H9 (cell line): ENCODE data around the gene FGD6. TPM values are rescaled to one million over a fixed set of nuclear protein-coding genes. Genes with fewer than 3 reads are reported as not detected.
A peak's percentile ranks its signal among the peaks of the same experiment; 100 is the strongest.

Source experiments
- DNase-seq: peaks from one replicate; pipeline ENCODE4 v3.0.0-alpha.2; 2017
- H2AFZ ChIP-seq: one replicate; pipeline ENCODE4 v1.6.1; 2013; ENCODE audit warnings: mild to moderate bottlenecking, low read length, control low read depth, moderate library complexity
- H2AK5ac ChIP-seq: 2 replicates; pipeline ENCODE4 v1.6.1; 2013; ENCODE audit warnings: low read length, control low read depth, mixed read lengths; ENCODE audit not compliant: insufficient read length
- H2BK120ac ChIP-seq: one replicate; pipeline ENCODE4 v1.6.1; 2013; ENCODE audit warnings: low read depth, mild to moderate bottlenecking, low read length, control low read depth, inconsistent platforms; ENCODE audit not compliant: poor library complexity, severe bottlenecking
- H2BK12ac ChIP-seq: 2 replicates; pipeline ENCODE4 v1.6.1; 2013; ENCODE audit warnings: low read length, control low read depth, mixed read lengths, low read depth; ENCODE audit not compliant: insufficient read length
- H2BK15ac ChIP-seq: 2 replicates; pipeline ENCODE4 v1.6.1; 2013; ENCODE audit warnings: low read depth, low read length, control low read depth
- H2BK20ac ChIP-seq: one replicate; pipeline ENCODE4 v1.6.1; 2013; ENCODE audit warnings: low read depth, mild to moderate bottlenecking, low read length, control low read depth, inconsistent platforms; ENCODE audit not compliant: poor library complexity, severe bottlenecking
- H2BK5ac ChIP-seq: 2 replicates; pipeline ENCODE4 v1.6.1; 2013; ENCODE audit warnings: low read length, control low read depth, mixed read lengths; ENCODE audit not compliant: insufficient read length
- H3K14ac ChIP-seq: 2 replicates; pipeline ENCODE4 v1.6.1; 2013; ENCODE audit warnings: low read length, control low read depth; ENCODE audit not compliant: insufficient read depth
- H3K18ac ChIP-seq: 2 replicates; pipeline ENCODE4 v1.6.1; 2013; ENCODE audit warnings: low read depth, mild to moderate bottlenecking, mixed read lengths, low read length, control low read depth; ENCODE audit not compliant: insufficient read length
- H3K23ac ChIP-seq: 2 replicates; pipeline ENCODE4 v1.6.1; 2013; ENCODE audit warnings: low read length, control low read depth, mixed read lengths, low read depth; ENCODE audit not compliant: insufficient read length
- H3K23me2 ChIP-seq: 2 replicates; pipeline ENCODE4 v1.6.1; 2013; ENCODE audit warnings: low read depth, mild to moderate bottlenecking, mixed read lengths, low read length, control low read depth; ENCODE audit not compliant: insufficient read length, poor library complexity, severe bottlenecking
- H3K27ac ChIP-seq: 2 replicates; pipeline ENCODE4 v1.5.1; 2013; ENCODE audit warnings: low read length, control low read depth, mixed read lengths, low read depth; ENCODE audit not compliant: insufficient read length
- H3K27me3 ChIP-seq: 2 replicates; pipeline ENCODE4 v1.6.1; 2013; ENCODE audit warnings: low read length, control low read depth, inconsistent platforms; ENCODE audit not compliant: insufficient read depth
- H3K4ac ChIP-seq: 2 replicates; pipeline ENCODE4 v1.6.1; 2013; ENCODE audit warnings: low read depth, mild to moderate bottlenecking, control low read depth, inconsistent platforms, low read length, moderate library complexity
- H3K4me1 ChIP-seq: 2 replicates; pipeline ENCODE4 v1.6.1; 2013; ENCODE audit warnings: low read length, control low read depth, inconsistent platforms; ENCODE audit not compliant: insufficient read depth
- H3K4me2 ChIP-seq: 2 replicates; pipeline ENCODE4 v1.6.1; 2013; ENCODE audit warnings: low read length, control low read depth, mixed read lengths; ENCODE audit not compliant: insufficient read length, insufficient read depth
- H3K56ac ChIP-seq: 2 replicates; pipeline ENCODE4 v1.6.1; 2013; ENCODE audit warnings: low read depth, mild to moderate bottlenecking, mixed read lengths, low read length, control low read depth; ENCODE audit not compliant: insufficient read length
- H3K79me1 ChIP-seq: 2 replicates; pipeline ENCODE4 v1.6.1; 2013; ENCODE audit warnings: low read depth, mild to moderate bottlenecking, moderate library complexity, low read length, control low read depth, inconsistent platforms; ENCODE audit not compliant: insufficient read depth, poor library complexity, severe bottlenecking
- H3K79me2 ChIP-seq: 2 replicates; pipeline ENCODE4 v1.6.1; 2013; ENCODE audit warnings: low read length, control low read depth, inconsistent platforms; ENCODE audit not compliant: insufficient read depth
- H3K9ac ChIP-seq: 2 replicates; pipeline ENCODE4 v1.6.1; 2013; ENCODE audit warnings: low read length, control low read depth, mixed read lengths; ENCODE audit not compliant: insufficient read length; ENCODE audit errors: extremely low read depth
- H3K9me3 ChIP-seq: one replicate; pipeline ENCODE4 v1.6.1; 2013; ENCODE audit warnings: low read depth, low read length, inconsistent platforms; ENCODE audit not compliant: control insufficient read depth
- H3T11ph ChIP-seq: one replicate; pipeline ENCODE4 v1.6.1; 2013; ENCODE audit warnings: mild to moderate bottlenecking, low read length, control low read depth, inconsistent platforms
- H4K20me1 ChIP-seq: one replicate; pipeline ENCODE4 v1.6.1; 2013; ENCODE audit not compliant: control insufficient read depth, insufficient read length, insufficient read depth
- H4K5ac ChIP-seq: 2 replicates; pipeline ENCODE4 v1.6.1; 2013; ENCODE audit warnings: low read depth, mild to moderate bottlenecking, mixed read lengths, low read length, control low read depth; ENCODE audit not compliant: insufficient read length
- H4K8ac ChIP-seq: replicated peaks from 2 replicates; pipeline ENCODE4 v1.6.1; 2013; ENCODE audit warnings: low read length, control low read depth, mixed read lengths, low read depth; ENCODE audit not compliant: insufficient read length
- H4K91ac ChIP-seq: 2 replicates; pipeline ENCODE4 v1.6.1; 2013; ENCODE audit warnings: low read depth, mild to moderate bottlenecking, moderate library complexity, mixed read lengths, low read length, control low read depth; ENCODE audit not compliant: insufficient read length
- H3K27ac Mint-ChIP-seq, 3 experiments: 2 replicates in 2 of 3; 3 replicates in 1 of 3; pipeline ENCODE4 v1.8.0; 2020 to 2021; ENCODE audit warnings: mixed read lengths in 3 of 3, mild to moderate bottlenecking in 1 of 3, moderate library complexity in 1 of 3
- H3K27me3 Mint-ChIP-seq: 2 replicates; pipeline ENCODE4 v1.8.0; 2021; ENCODE audit warnings: low read depth, mild to moderate bottlenecking, moderate library complexity, mixed read lengths
- H3K36me3 Mint-ChIP-seq, 3 experiments: 2 replicates in 2 of 3; 3 replicates in 1 of 3; pipeline ENCODE4 v1.8.0; 2020 to 2021; ENCODE audit warnings: low read depth in 3 of 3, mixed read lengths in 3 of 3; ENCODE audit not compliant: insufficient read depth in 1 of 3
- H3K4me1 Mint-ChIP-seq, 2 experiments: 2 replicates each; pipeline ENCODE4 v1.8.0; 2020; ENCODE audit warnings: mixed read lengths in 2 of 2
- H3K4me3 Mint-ChIP-seq, 2 experiments: 2 replicates in 1 of 2; 3 replicates in 1 of 2; pipeline ENCODE4 v1.8.0; 2020 to 2021; ENCODE audit warnings: mild to moderate bottlenecking in 2 of 2, mixed read lengths in 2 of 2, moderate library complexity in 1 of 2
- H3K9me3 Mint-ChIP-seq, 2 experiments: 2 replicates in 1 of 2; 3 replicates in 1 of 2; pipeline ENCODE4 v1.8.0; 2020; ENCODE audit warnings: mild to moderate bottlenecking in 2 of 2, mixed read lengths in 2 of 2, moderate library complexity in 1 of 2
- WGBS: extraction: QIAGEN DNeasy Blood & Tissue Kit; methylation state at CpG from one replicate; pipeline ENCODE4 v1.1.7; 2013; ENCODE audit warnings: missing lambda C conversion rate, low lambda C conversion rate, mixed read lengths; ENCODE audit not compliant: insufficient read length; ENCODE audit errors: extremely low coverage; 5-methylcytosine and 5-hydroxymethylcytosine counted together
- total RNA-seq: library from RNA; stranded (reverse); gene quantifications from 2 replicates; pipeline ENCODE4 v1.2.1, GENCODE V29; 2021
- TF ChIP-seq, protein P1 (sequence below): fragments of 200-600 bp; sonication (generic); conservative IDR thresholded peaks from 3 replicates; pipeline ENCODE4 v1.8.0; 2021; ENCODE audit warnings: antibody characterized with exemption, mild to moderate bottlenecking

The FGD6 gene
- total RNA-seq, 1 experiment from 2014 or later: 39.5 TPM

DNA sequence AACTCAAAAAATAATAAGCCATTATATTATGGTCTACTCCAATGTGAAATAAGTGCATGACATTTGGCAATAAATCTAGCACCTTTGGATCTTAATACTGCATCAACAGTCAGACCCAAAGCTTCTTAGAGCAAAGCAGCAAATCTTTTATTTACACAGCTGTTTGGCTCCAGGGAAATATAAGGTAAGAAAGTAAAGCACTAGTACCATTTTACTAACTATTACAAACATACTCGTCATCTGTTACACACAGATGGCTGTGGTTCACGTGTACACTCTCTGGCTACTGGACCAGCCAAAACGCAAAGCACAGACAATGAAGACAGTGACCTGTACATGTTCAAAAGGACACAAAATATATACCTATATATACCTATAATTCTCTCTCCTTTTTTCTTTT is 2.8 kb downstream of the FGD6 start:
- no peak overlapping the region for H2AFZ ChIP-seq
- peaks cover 20% of the 10 kb centered on the region; the same call in 1 of the 2 replicates for H3K79me2 ChIP-seq
- no peak overlapping the region for H4K5ac ChIP-seq
- no peak overlapping the region for H3K9ac ChIP-seq
- H2BK15ac ChIP-seq: no peak overlapping the region
- H3K4me1 Mint-ChIP-seq: peaks cover 47 to 48% of the 10 kb centered on the region in 2 experiments
- H3K4me2 ChIP-seq: no peak overlapping the region
- no peak overlapping the region for H2BK12ac ChIP-seq
- H3K18ac ChIP-seq: no peak overlapping the region
- no peak overlapping the region for H2BK120ac ChIP-seq
- H4K8ac ChIP-seq: no peak overlapping the region
- H3K14ac ChIP-seq: no peak overlapping the region
- H3K4me3 Mint-ChIP-seq: peak overlapping the region in 1 of 2 experiments; percentile 58; a peak in 2 of 5 replicates
- TF ChIP-seq, protein P1, sequence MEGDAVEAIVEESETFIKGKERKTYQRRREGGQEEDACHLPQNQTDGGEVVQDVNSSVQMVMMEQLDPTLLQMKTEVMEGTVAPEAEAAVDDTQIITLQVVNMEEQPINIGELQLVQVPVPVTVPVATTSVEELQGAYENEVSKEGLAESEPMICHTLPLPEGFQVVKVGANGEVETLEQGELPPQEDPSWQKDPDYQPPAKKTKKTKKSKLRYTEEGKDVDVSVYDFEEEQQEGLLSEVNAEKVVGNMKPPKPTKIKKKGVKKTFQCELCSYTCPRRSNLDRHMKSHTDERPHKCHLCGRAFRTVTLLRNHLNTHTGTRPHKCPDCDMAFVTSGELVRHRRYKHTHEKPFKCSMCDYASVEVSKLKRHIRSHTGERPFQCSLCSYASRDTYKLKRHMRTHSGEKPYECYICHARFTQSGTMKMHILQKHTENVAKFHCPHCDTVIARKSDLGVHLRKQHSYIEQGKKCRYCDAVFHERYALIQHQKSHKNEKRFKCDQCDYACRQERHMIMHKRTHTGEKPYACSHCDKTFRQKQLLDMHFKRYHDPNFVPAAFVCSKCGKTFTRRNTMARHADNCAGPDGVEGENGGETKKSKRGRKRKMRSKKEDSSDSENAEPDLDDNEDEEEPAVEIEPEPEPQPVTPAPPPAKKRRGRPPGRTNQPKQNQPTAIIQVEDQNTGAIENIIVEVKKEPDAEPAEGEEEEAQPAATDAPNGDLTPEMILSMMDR: no peak
- H3K27me3 Mint-ChIP-seq: no peaks in the 10 kb centered on the region
- H3K79me1 ChIP-seq: peaks cover 3% of the 10 kb centered on the region
- H3K4me1 ChIP-seq: no peaks in the 10 kb centered on the region; the same call in 1 of the 2 replicates
- no peaks in the 10 kb centered on the region for H3K27me3 ChIP-seq
- H2AK5ac ChIP-seq: no peak overlapping the region
- H2BK5ac ChIP-seq: no peak overlapping the region
- DNase-seq: no peak
- no peak overlapping the region for H4K91ac ChIP-seq
- no peaks in the 10 kb centered on the region for H3K9me3 Mint-ChIP-seq
- no peak overlapping the region for H3T11ph ChIP-seq
- peaks cover 9% of the 10 kb centered on the region for H3K23me2 ChIP-seq
- H3K27ac ChIP-seq: no peak overlapping the region
- H3K4ac ChIP-seq: no peak overlapping the region
- no peaks in the 10 kb centered on the region for H3K9me3 ChIP-seq
- no CpG with 5 or more reads among the region's 3 CpGs for WGBS
- H3K23ac ChIP-seq: no peak overlapping the region
- no peak overlapping the region for H3K56ac ChIP-seq
- no peak overlapping the region for H2BK20ac ChIP-seq
- no peak overlapping the region for H3K27ac Mint-ChIP-seq
- peaks cover 3 to 18% (median 5%) of the 10 kb centered on the region in 3 experiments; a peak in 6 of 7 replicates for H3K36me3 Mint-ChIP-seq
- no peaks in the 10 kb centered on the region for H4K20me1 ChIP-seq
